Common myeloid progenitor, CD34-positive (primary cell): ENCODE measurements around the gene FBXW11.

Experiments
- CTCF ChIA-PET: fragments of 350-600 bp; sonication (Branson Sonifier 250); formaldehyde crosslinking; loops from one replicate; lab custom pipeline; 2021; ENCODE audit warnings: antibody characterized with exemption; lab: Charles Lee
- POLR2A ChIA-PET: fragments of 350-600 bp; sonication (Branson Sonifier 250); formaldehyde crosslinking; loops from one replicate; lab custom pipeline; 2021; ENCODE audit warnings: antibody characterized with exemption; lab: Charles Lee
- DNase-seq, 3 donors: peaks; one replicate each; pipeline versions ENCODE4 v3.0.0 to v3.0.0-alpha.2; 2013
- H3K27ac ChIP-seq, 2 experiments: 1 replicate in 1 of 2; 2 replicates in 1 of 2; pipeline ENCODE4 v1.7.0; 2013; ENCODE audit warnings: inconsistent platforms in 2 of 2, low read length in 2 of 2, mild to moderate bottlenecking in 2 of 2, low read depth in 1 of 2, moderate library complexity in 1 of 2; ENCODE audit not compliant: severe bottlenecking in 2 of 2, insufficient read depth in 1 of 2, poor library complexity in 1 of 2
- H3K27me3 ChIP-seq, 5 experiments: replicated peaks in 2 of 5; 1 replicate in 3 of 5; 2 replicates in 2 of 5; pipeline versions ENCODE4 v1.6.1 to v1.7.0; 2013; ENCODE audit warnings: low read length in 4 of 5, mild to moderate bottlenecking in 2 of 5, moderate library complexity in 2 of 5, inconsistent platforms in 1 of 5; ENCODE audit not compliant: insufficient read depth in 5 of 5, control insufficient read depth in 4 of 5
- H3K36me3 ChIP-seq, 4 experiments: 1 replicate in 2 of 4; 2 replicates in 2 of 4; pipeline versions ENCODE4 v1.6.1 to v1.7.0; 2013; ENCODE audit warnings: low read length in 3 of 4, control low read depth in 1 of 4, mild to moderate bottlenecking in 1 of 4; ENCODE audit not compliant: control insufficient read depth in 4 of 4, insufficient read depth in 4 of 4
- H3K4me1 ChIP-seq, 4 experiments: 1 replicate in 3 of 4; 2 replicates in 1 of 4; pipeline versions ENCODE4 v1.6.1 to v1.7.1; 2013; ENCODE audit warnings: low read length in 3 of 4, mild to moderate bottlenecking in 3 of 4, control low read depth in 1 of 4, inconsistent platforms in 1 of 4, moderate library complexity in 1 of 4; ENCODE audit not compliant: control insufficient read depth in 4 of 4, insufficient read depth in 4 of 4; ENCODE audit errors: control extremely low read depth in 1 of 4
- H3K4me3 ChIP-seq, 7 experiments: 1 replicate in 4 of 7; 2 replicates in 3 of 7; pipeline versions ENCODE4 v1.5.1 to v1.7.0; 2013; ENCODE audit warnings: mild to moderate bottlenecking in 7 of 7, low read length in 6 of 7, moderate library complexity in 6 of 7, inconsistent platforms in 2 of 7, low read depth in 2 of 7, control low read depth in 1 of 7; ENCODE audit not compliant: insufficient read depth in 4 of 7, control insufficient read depth in 1 of 7; ENCODE audit errors: extremely low read depth in 1 of 7
- H3K9me3 ChIP-seq, 5 experiments: 1 replicate in 4 of 5; 2 replicates in 1 of 5; pipeline versions ENCODE4 v1.6.1 to v1.7.1; 2013; ENCODE audit warnings: low read length in 4 of 5, mild to moderate bottlenecking in 2 of 5, inconsistent platforms in 1 of 5, low read depth in 1 of 5, moderate library complexity in 1 of 5; ENCODE audit not compliant: control insufficient read depth in 4 of 5, insufficient read depth in 2 of 5; ENCODE audit errors: control extremely low read depth in 1 of 5
- WGBS: methylation state at CpG from one replicate; pipeline ENCODE4 v1.1.5; 2013; ENCODE audit not compliant: insufficient coverage; 5-methylcytosine and 5-hydroxymethylcytosine counted together

Gene FBXW11

DNA sequence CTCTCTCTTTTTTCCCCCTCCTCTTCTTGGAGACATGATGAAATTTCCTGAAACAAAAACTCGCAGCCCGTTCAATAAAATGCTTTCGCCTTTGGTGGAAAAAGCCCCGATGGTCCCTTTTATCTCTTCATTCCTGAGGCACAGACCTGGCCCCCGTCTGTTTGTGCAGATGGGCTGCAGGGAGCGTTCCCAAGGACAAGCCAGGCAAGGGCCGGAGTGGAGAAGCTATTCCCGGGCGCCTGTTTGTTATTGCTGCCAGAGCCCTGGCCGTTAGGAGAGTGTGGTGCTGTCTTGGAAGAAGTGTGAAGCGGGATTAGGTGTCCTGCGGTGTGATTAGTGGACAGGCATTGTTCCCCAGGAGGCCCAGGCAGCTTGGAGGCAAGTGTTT is 149.0 kb downstream of the FBXW11 start:
- DNase-seq: no peak
- Histone ChIP-seq H3K4me1 (peaks cover 3 to 29% (median 20%) of the 10 kb centered on the region in 4 experiments), H3K36me3 (peaks cover 0 to 4% (median 1%) of the 10 kb centered on the region in 4 experiments), H3K4me3 (no peak overlapping the region), H3K9me3 (no peaks in the 10 kb centered on the region), H3K27me3 (no peaks in the 10 kb centered on the region), H3K27ac (no peak overlapping the region)
- ChIA-PET POLR2A (no interaction called here), CTCF (interaction anchor here (1.2 to 3.7 kb wide), 4 partner anchors 9 to 25 kb away, joined by 3 to 15 read pairs (median 6); no protein-coding TSS in a partner anchor)
- WGBS: 95% methylated on average over 12 of the region's 12 CpGs

DNA sequence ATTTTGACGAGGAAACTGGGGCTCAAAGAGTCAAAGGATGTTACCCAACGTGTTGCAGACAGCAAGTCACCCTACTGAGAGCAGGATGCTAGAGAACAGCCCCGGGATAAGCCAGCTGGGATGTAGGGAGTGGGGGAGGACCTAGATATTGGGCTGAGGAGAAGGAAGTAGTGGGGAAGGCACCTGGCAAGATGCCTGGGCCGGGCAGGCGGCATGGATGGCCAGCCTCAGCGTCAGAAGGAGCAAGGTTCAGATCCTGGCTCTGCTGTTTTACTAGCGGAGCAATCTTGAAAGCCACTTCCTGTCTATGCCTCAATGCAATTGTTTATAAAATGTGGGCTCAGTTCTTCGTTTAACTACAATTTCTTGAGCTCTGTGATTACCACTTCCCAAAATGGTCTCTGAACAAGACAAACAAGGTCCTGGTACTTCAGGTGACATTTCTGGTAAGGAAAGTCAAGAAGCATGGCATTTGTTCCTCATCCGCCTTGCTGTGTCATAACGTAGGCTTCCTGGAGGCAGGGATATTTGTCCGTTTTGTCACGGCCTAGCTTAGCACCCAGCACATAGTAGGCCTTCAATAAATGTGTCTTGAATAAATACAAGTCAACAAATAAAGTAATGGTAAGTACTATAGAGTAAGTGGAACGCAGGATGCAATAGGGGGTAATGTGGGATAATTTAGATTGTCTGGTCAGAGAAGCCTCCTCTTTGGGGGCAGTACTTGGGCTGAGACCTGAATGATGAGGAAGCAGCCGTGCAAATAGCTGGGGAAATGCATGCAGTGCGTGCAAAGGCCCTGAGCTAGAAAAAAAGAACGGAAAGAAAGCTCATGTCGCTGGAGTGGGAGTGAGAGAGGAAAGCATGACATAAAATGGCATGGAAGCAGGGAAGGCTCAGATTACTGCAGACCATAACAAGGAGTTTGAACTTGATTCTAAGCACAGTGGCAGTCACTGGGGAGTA is 150.4 kb downstream of the FBXW11 start:
- WGBS: 42% methylated on average over 14 of the region's 17 CpGs
- no peaks in the 10 kb centered on the region for H3K27me3 ChIP-seq
- ChIA-PET CTCF (interaction anchor here (0.8 to 3.7 kb wide), 8 partner anchors 8 to 26 kb away, joined by 3 to 15 read pairs (median 4); no protein-coding TSS in a partner anchor), POLR2A (no interaction called here)
- peak in 2 of 3 donors; percentile 46 to 63 for DNase-seq
- H3K36me3 ChIP-seq: peaks cover 0 to 3% (median 0%) of the 10 kb centered on the region in 4 experiments
- no peak overlapping the region for H3K27ac ChIP-seq
- no peak overlapping the region for H3K4me3 ChIP-seq
- H3K9me3 ChIP-seq: no peaks in the 10 kb centered on the region
- H3K4me1 ChIP-seq: peaks cover 3 to 37% (median 23%) of the 10 kb centered on the region in 4 experiments

DNA sequence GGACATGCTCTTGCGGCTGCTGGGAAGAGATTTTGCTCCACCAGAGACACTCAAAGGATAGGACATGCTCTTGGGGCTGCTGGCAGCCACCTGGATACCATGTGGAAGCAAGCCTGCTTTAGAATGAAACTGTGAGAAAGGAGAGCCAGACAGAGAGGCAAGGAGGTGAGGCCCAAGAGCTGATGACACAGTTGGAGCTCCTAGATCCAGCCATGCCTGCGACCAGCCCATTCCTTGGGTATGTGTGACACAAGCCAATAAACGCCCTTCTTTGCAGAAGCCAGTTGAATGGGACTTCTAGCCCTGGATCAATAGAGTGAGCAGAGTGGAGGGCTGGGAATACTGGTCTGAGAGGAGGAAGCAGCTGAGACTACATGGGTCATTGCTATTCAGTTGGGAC is 151.2 kb downstream of the FBXW11 start:
- ChIA-PET CTCF (interaction anchor here (0.8 to 3.7 kb wide), 5 partner anchors 9 to 16 kb away, joined by 3 to 15 read pairs (median 4); no protein-coding TSS in a partner anchor), POLR2A (no interaction called here)
- WGBS: 100% methylated on average over 3 of the region's 3 CpGs
- DNase-seq: no peak
- H3K27me3 ChIP-seq: no peaks in the 10 kb centered on the region
- H3K4me3 ChIP-seq: no peak overlapping the region
- H3K4me1 ChIP-seq: peaks cover 3 to 40% (median 23%) of the 10 kb centered on the region in 4 experiments
- peaks cover 0 to 3% (median 0%) of the 10 kb centered on the region in 4 experiments for H3K36me3 ChIP-seq
- H3K9me3 ChIP-seq: no peaks in the 10 kb centered on the region
- H3K27ac ChIP-seq: no peak overlapping the region

DNA sequence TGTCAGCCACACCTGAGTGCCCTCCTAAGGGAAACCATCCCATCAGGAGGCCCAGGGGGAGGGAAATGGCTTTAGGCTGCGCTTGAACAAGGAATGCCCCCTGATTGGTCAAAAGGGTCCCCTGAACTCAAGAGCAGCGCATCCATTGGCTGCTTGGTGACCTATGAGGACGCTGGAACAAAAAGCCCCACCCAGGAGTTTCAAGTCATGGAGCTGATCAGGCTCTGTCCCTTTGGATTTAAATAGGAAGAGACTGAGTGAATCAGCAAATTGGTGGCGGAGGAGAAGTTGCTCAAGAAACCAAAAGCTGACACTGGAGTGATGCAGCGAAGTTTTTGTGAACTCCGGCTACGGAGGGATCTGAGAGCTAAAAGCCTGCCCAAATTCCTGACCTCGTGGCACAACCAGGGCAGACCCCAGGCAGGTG is 154.2 kb downstream of the FBXW11 start:
- H3K9me3 ChIP-seq: no peaks in the 10 kb centered on the region
- WGBS: 38% methylated on average over 8 of the region's 8 CpGs
- DNase-seq: peak; percentile 48 to 67 (median 67)
- ChIA-PET CTCF (interaction anchor here (1.5 to 1.8 kb wide), 4 partner anchors 8 to 47 kb away, joined by 3 to 6 read pairs (median 4); no protein-coding TSS in a partner anchor), POLR2A (interaction anchor here (0.9 kb wide), 1 partner anchor 56 kb away, joined by 3 read pairs; no protein-coding TSS in a partner anchor)
- no peaks in the 10 kb centered on the region for H3K36me3 ChIP-seq
- H3K27me3 ChIP-seq: no peaks in the 10 kb centered on the region
- peaks cover 3 to 56% (median 37%) of the 10 kb centered on the region in 4 experiments for H3K4me1 ChIP-seq
- no peak overlapping the region for H3K27ac ChIP-seq
- peak overlapping the region in 2 of 7 experiments; percentile 24 to 37 for H3K4me3 ChIP-seq

DNA sequence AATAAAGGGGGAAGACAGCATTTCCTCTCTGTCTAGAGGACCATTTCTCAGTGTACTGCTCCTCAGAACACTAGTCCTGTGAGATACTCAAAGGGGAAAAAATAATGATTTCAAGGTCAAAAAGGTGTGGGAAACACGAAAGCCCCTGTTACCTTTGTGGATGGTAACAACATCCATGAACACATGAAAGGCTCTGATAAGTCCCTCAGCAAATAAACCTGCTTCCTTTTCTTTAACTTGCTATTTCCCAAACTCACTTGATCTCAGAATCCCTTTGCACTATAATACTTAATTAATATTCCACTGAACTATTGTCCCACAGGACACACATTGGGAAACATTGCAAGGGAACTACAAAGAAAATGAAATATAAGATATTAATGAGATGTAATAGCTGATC is 155.2 kb downstream of the FBXW11 start:
- no CpG with 5 or more reads among the region's 1 CpG for WGBS
- CTCF ChIA-PET: interaction anchor here (1.5 kb wide), 2 partner anchors 9 to 10 kb away, joined by 5 to 6 read pairs; no protein-coding TSS in a partner anchor
- POLR2A ChIA-PET: no interaction called here
- Histone ChIP-seq H3K27ac (no peak overlapping the region), H3K27me3 (no peaks in the 10 kb centered on the region), H3K9me3 (no peaks in the 10 kb centered on the region), H3K4me1 (peaks cover 3 to 61% (median 36%) of the 10 kb centered on the region in 4 experiments), H3K36me3 (no peaks in the 10 kb centered on the region), H3K4me3 (no peak overlapping the region)
- no peak for DNase-seq

DNA sequence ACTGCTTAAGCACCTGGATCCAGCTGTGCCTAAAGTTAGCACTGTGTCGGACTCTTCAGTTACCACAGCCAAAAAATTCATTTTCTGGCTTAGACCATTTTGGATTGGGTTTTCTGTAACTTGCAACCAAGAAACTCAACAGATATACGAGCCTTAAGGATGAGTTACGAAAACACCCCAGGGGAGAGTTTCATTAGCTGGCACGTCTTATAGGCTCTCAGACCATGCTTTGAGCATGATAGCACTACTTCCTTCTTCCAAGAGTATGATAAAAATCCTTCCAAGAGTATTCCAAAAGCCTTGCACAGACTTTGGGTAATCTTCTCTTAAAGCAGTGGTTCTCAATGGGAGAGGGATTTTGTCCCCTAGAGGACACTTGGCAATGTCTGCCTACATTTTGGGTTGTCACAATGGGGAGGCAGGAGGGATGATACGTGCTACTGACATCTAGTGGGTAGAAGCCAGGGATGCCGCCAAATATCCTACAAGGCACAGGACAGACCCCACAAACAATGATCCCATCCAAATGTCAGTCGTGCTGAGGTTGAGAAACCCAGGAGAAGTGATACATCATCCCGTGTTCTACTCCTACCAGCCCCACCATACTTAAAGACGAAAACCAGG is 156.0 kb downstream of the FBXW11 start:
- no peak overlapping the region for H3K4me3 ChIP-seq
- no peaks in the 10 kb centered on the region for H3K36me3 ChIP-seq
- H3K4me1 ChIP-seq: peaks cover under 1 to 61% (median 35%) of the 10 kb centered on the region in 4 experiments
- ChIA-PET CTCF (interaction anchor here (0.9 to 2.4 kb wide), 9 partner anchors 9 to 431 kb away, joined by 3 to 12 read pairs (median 4); partner anchors contain the start of gene FGF18), POLR2A (no interaction called here)
- WGBS: 64% methylated on average over 8 of the region's 9 CpGs
- H3K27ac ChIP-seq: no peak overlapping the region
- no peaks in the 10 kb centered on the region for H3K27me3 ChIP-seq
- H3K9me3 ChIP-seq: no peaks in the 10 kb centered on the region
- peak; percentile 63 to 73 (median 71) for DNase-seq
